GM23248 (cell line): Measurements from ENCODE around the gene PPP1R37. TPM values are rescaled to one million over a fixed set of nuclear protein-coding genes. Genes with fewer than 3 reads are reported as not detected.

Experiments used
- DNase-seq: peaks from one replicate; pipeline ENCODE4 v3.0.0-alpha.2; 2015
- H2AFZ ChIP-seq: fragments of 200-600 bp; sonication (generic); 2 replicates; pipeline ENCODE4 v1.6.1; 2016; ENCODE audit warnings: antibody characterized with exemption
- H3F3A ChIP-seq: fragments of 200-600 bp; sonication (generic); 2 replicates; pipeline ENCODE4 v1.6.1; 2016; ENCODE audit warnings: mild to moderate bottlenecking, antibody characterized with exemption, mixed run types; ENCODE audit not compliant: insufficient read depth
- H3K27ac ChIP-seq: fragments of 200-600 bp; sonication (generic); 2 replicates; pipeline ENCODE4 v1.5.1; 2016; ENCODE audit warnings: mild to moderate bottlenecking
- H3K27me3 ChIP-seq: fragments of 200-600 bp; sonication (generic); replicated peaks from 2 replicates; pipeline ENCODE4 v1.6.1; 2016; ENCODE audit warnings: mild to moderate bottlenecking; ENCODE audit not compliant: insufficient read depth
- H3K36me3 ChIP-seq: fragments of 200-600 bp; sonication (generic); 2 replicates; pipeline ENCODE4 v1.6.1; 2016; ENCODE audit warnings: low read depth, mild to moderate bottlenecking
- H3K4me1 ChIP-seq: fragments of 200-600 bp; sonication (generic); 2 replicates; pipeline ENCODE4 v1.6.1; 2016; ENCODE audit warnings: mild to moderate bottlenecking; ENCODE audit not compliant: insufficient read depth
- H3K4me2 ChIP-seq: fragments of 200-600 bp; sonication (generic); one replicate; pipeline ENCODE4 v1.6.1; 2016; ENCODE audit warnings: mild to moderate bottlenecking; ENCODE audit not compliant: unreplicated experiment
- H3K4me3 ChIP-seq: fragments of 200-600 bp; sonication (generic); 2 replicates; pipeline ENCODE4 v1.5.1; 2016; ENCODE audit warnings: mild to moderate bottlenecking
- H3K79me2 ChIP-seq: fragments of 200-600 bp; sonication (generic); 2 replicates; pipeline ENCODE4 v1.6.1; 2016; ENCODE audit warnings: mild to moderate bottlenecking; ENCODE audit not compliant: insufficient read depth
- H3K9ac ChIP-seq: fragments of 200-600 bp; sonication (generic); 2 replicates; pipeline ENCODE4 v1.6.1; 2016; ENCODE audit warnings: mild to moderate bottlenecking
- H3K9me2 ChIP-seq: fragments of 200-600 bp; sonication (generic); 2 replicates; pipeline ENCODE4 v1.6.1; 2016; ENCODE audit warnings: mixed run types, mild to moderate bottlenecking, moderate library complexity; ENCODE audit not compliant: insufficient read depth
- H3K9me3 ChIP-seq: fragments of 200-600 bp; sonication (generic); one replicate; pipeline ENCODE4 v1.6.1; 2017; ENCODE audit warnings: low read depth
- H4K20me1 ChIP-seq: fragments of 200-600 bp; sonication (generic); 2 replicates; pipeline ENCODE4 v1.6.0; 2016; ENCODE audit not compliant: insufficient read depth
- EZH2 ChIP-seq: fragments of 200-600 bp; sonication (generic); IDR thresholded peaks from 2 replicates; pipeline ENCODE4 v1.6.1; 2018; ENCODE audit warnings: antibody characterized with exemption, mild to moderate bottlenecking; ENCODE audit not compliant: insufficient read depth, poor library complexity, severe bottlenecking
- EZH2phosphoT487 ChIP-seq: fragments of 200-600 bp; sonication (generic); IDR thresholded peaks from 2 replicates; pipeline ENCODE4 v1.6.1; 2018; ENCODE audit warnings: antibody characterized with exemption, moderate library complexity, mild to moderate bottlenecking, low read depth; ENCODE audit not compliant: insufficient read depth
- WGBS, 2 experiments: methylation state at CpG; one replicate each; pipeline ENCODE4 v1.1.6; 2015 to 2017; ENCODE audit warnings: low lambda C conversion rate in 2 of 2, low coverage in 1 of 2; ENCODE audit errors: missing lambda C conversion rate in 2 of 2; 5-methylcytosine and 5-hydroxymethylcytosine counted together
- in situ Hi-C: fragments of 300-500 bp; cut with MboI; formaldehyde crosslinking; loops from 2 replicates; pipeline ENCODE4 v1.15.0; 2020
- polyA plus RNA-seq: library from polyadenylated mRNA; unstranded; fragments of >200 nt; fragmentation: Nextera tagmentation; extraction: Ambion mirVana; gene quantifications from 2 replicates; pipeline ENCODE4 v1.2.1, GENCODE V29; 2016
- total RNA-seq: library from RNA; depleted of rRNA; stranded (reverse); fragments of >200 nt; shearing (Covaris generic); gene quantifications from 2 replicates; pipeline ENCODE4 v1.2.3, GENCODE V29; 2014

PPP1R37 gene
- total and polyA plus RNA-seq, 2 experiments from 2014 or later, result 1.9 to 43.8 TPM

- Histone ChIP-seq H2AFZ (no peak overlapping the region), H3K9me3 (no peaks in the 10 kb centered on the region), H3K4me1 (no peaks in the 10 kb centered on the region), H3K4me3 (no peak overlapping the region), H3K27me3 (no peaks in the 10 kb centered on the region), H3K36me3 (no peaks in the 10 kb centered on the region), H3K9me2 (no peaks in the 10 kb centered on the region), H3K27ac (no peak overlapping the region), H3F3A (no peaks in the 10 kb centered on the region), H3K9ac (no peak overlapping the region), H3K79me2 (peaks cover 28% of the 10 kb centered on the region), H3K4me2 (no peak overlapping the region), H4K20me1 (no peaks in the 10 kb centered on the region)
- TF ChIP-seq EZH2 (no peak), EZH2phosphoT487 (no peak)
- in situ Hi-C loops, result no loop called here
- WGBS, 2 experiments, result 97 to 99% methylated on average over 5 of the region's 5 CpGs
- no peak for DNase-seq
Observed at GRCh38 chr19:45184115-45184514, 91.1 kb downstream of the PPP1R37 start.

GRCh38 chr19:45186509-45187334 lies 93.7 kb downstream of the PPP1R37 start:
- no peaks in the 10 kb centered on the region for H3K9me2 ChIP-seq
- H3K4me1 ChIP-seq, result no peaks in the 10 kb centered on the region
- H3K79me2 ChIP-seq, result peaks cover 6% of the 10 kb centered on the region
- TF ChIP-seq EZH2, result no peak
- no peak for TF ChIP-seq EZH2phosphoT487
- H3K9me3 ChIP-seq, result no peaks in the 10 kb centered on the region
- H4K20me1 ChIP-seq, result no peaks in the 10 kb centered on the region
- peak; percentile 39 for DNase-seq
- H3K4me2 ChIP-seq, result no peak overlapping the region
- H2AFZ ChIP-seq, result no peak overlapping the region
- WGBS, 2 experiments, result 70 to 86% methylated on average over 10 to 12 of the region's 12 CpGs
- in situ Hi-C loops, result no loop called here
- no peaks in the 10 kb centered on the region for H3F3A ChIP-seq
- no peaks in the 10 kb centered on the region for H3K27me3 ChIP-seq
- H3K27ac ChIP-seq, result no peak overlapping the region
- H3K36me3 ChIP-seq, result no peaks in the 10 kb centered on the region
- H3K4me3 ChIP-seq, result no peak overlapping the region
- H3K9ac ChIP-seq, result no peak overlapping the region

- in situ Hi-C loops, result no loop called here
Observed at GRCh38 chr19:45187421-45188100, 94.6 kb downstream of the PPP1R37 start.

GRCh38 chr19:45189971-45190370 lies 97.0 kb downstream of the PPP1R37 start:
- Histone ChIP-seq H3K4me3 (no peak overlapping the region), H3K9ac (no peak overlapping the region), H3K36me3 (no peaks in the 10 kb centered on the region), H3K9me2 (no peaks in the 10 kb centered on the region), H2AFZ (no peak overlapping the region), H3K27me3 (no peaks in the 10 kb centered on the region), H3F3A (no peaks in the 10 kb centered on the region), H3K27ac (no peak overlapping the region), H3K79me2 (no peaks in the 10 kb centered on the region), H3K9me3 (no peaks in the 10 kb centered on the region), H3K4me2 (no peak overlapping the region), H3K4me1 (no peaks in the 10 kb centered on the region), H4K20me1 (no peaks in the 10 kb centered on the region)
- in situ Hi-C loops, result no loop called here
- DNase-seq, result no peak
- TF ChIP-seq EZH2phosphoT487 (no peak), EZH2 (no peak)
- WGBS, 2 experiments, result 64 to 72% methylated on average over 1 of the region's 1 CpG

More at GRCh38 chr19:45187421-45188100, 94.6 kb downstream of the PPP1R37 start:
- no peak overlapping the region for H3K27ac ChIP-seq
- no peaks in the 10 kb centered on the region for H3K79me2 ChIP-seq
- H3K9me3 ChIP-seq, result no peaks in the 10 kb centered on the region
- H2AFZ ChIP-seq, result no peak overlapping the region
- no peaks in the 10 kb centered on the region for H3K4me1 ChIP-seq
- H3K36me3 ChIP-seq, result no peaks in the 10 kb centered on the region
- 48 to 56% methylated on average over 12 of the region's 12 CpGs for WGBS, 2 experiments
- no peaks in the 10 kb centered on the region for H3K27me3 ChIP-seq
- no peaks in the 10 kb centered on the region for H3F3A ChIP-seq
- TF ChIP-seq EZH2phosphoT487 (no peak), EZH2 (no peak)
- no peak overlapping the region for H3K4me2 ChIP-seq
- DNase-seq, result peak; percentile 29
- no peak overlapping the region for H3K9ac ChIP-seq
- H4K20me1 ChIP-seq, result no peaks in the 10 kb centered on the region
- no peak overlapping the region for H3K4me3 ChIP-seq
- H3K9me2 ChIP-seq, result no peaks in the 10 kb centered on the region
